Melanocyte of skin (primary cell): ENCODE data around the gene ZNF329. TPM values are rescaled to one million over a fixed set of nuclear protein-coding genes. Genes with fewer than 3 reads are reported as not detected.

Experiments
- total RNA-seq, 2 donors: library from RNA; depleted of rRNA; stranded (reverse); fragments of >200 nt; gene quantifications; 2 replicates each; pipeline ENCODE4 v1.2.3, GENCODE V29; 2012

Gene ZNF329
- 1 to 10 TPM; 8.0 to 8.3 TPM for total RNA-seq

DNA sequence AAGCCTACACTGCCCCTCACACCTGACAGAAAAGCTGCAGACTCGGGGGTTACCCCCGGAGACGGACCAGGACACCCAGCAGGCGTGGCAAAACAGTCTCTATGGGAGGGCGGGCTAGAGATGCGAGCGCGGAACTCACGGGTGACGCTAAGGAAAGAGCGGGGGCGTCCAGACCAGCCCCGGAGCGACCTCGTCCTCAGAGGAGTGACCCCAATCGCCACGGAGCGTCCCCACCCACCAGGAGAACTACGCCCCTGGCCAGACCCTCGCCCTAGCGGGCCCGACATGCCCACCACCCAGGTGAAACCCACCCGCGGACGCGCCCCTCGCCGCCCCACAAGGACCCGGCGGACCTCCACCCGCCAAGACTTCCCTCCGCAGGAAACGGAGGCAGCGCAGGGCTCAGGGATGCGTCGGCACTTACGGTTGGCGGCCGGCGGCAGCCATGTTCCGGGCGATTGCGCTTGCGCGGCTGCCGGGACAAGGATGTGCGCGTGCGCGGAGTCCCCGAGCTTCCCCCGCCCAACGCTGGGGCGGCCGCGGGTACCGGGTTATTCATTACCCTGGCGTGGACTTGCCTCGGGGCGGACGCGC, at the start of gene ZNF329:
TSS of gene ZNF329 (minus strand) at position 462 of the 594 bp plus-strand sequence. CDS start 21,286 bp downstream, outside the sequence.

GRCh38 chr19:58182989-58183816, 32.6 kb upstream of the ZNF329 start, which contains the start of gene ZNF274:
TSS of gene ZNF274 (plus strand) at chr19:58183061. CDS start at chr19:58183966, 905 bp downstream.

GRCh38 chr19:58097781-58098681, 52.6 kb downstream of the ZNF329 start, which contains the start of gene ZSCAN18:
TSS of gene ZSCAN18 (minus strand) at chr19:58098231. CDS start at chr19:58090267, 7,964 bp downstream.

Other genes starting within 250 kb of the ZNF329 start
- 1 to 10 TPM; 8.6 to 9.7 TPM for gene ZNF417, start 234.2 kb downstream of the ZNF329 start, total RNA-seq
- gene ZNF418, start 215.4 kb downstream of the ZNF329 start, total RNA-seq = 1 to 10 TPM; 3.1 to 6.3 TPM
- 1 to 10 TPM; 3.4 to 7.0 TPM for gene ZNF256, start 203.1 kb downstream of the ZNF329 start, total RNA-seq
- gene C19orf18, start 176.3 kb downstream of the ZNF329 start, total RNA-seq = under 1 TPM in 1 of 2 donors, not detected in 1; 0.34 TPM
- gene ZNF606, start 148.0 kb downstream of the ZNF329 start, total RNA-seq = 10 to 100 TPM in 1 of 2 donors, 1 to 10 TPM in 1; 7.7 to 16.5 TPM
- gene ZSCAN1, start 116.8 kb downstream of the ZNF329 start, total RNA-seq = not detected
- gene ZNF135, start 91.5 kb downstream of the ZNF329 start, total RNA-seq = 1 to 10 TPM; 2.7 to 3.4 TPM
- 10 to 100 TPM; 16.0 to 22.7 TPM for gene ZSCAN18, start 52.6 kb downstream of the ZNF329 start, total RNA-seq
- gene ZNF274, start 32.3 kb upstream of the ZNF329 start, total RNA-seq = 10 to 100 TPM; 21.7 to 26.0 TPM
- 10 to 100 TPM; 24.4 to 32.3 TPM for gene ZNF544, start 78.1 kb upstream of the ZNF329 start, total RNA-seq
- gene ZNF8, start 128.2 kb upstream of the ZNF329 start, total RNA-seq = 1 to 10 TPM; 3.8 to 5.3 TPM
- 10 to 100 TPM; 27.5 to 51.3 TPM for gene ERVK3-1, start 154.6 kb upstream of the ZNF329 start, total RNA-seq
- gene ZSCAN22, start 176.2 kb upstream of the ZNF329 start, total RNA-seq = 1 to 10 TPM; 4.1 to 5.0 TPM
- 1 to 10 TPM; 1.7 to 7.0 TPM for gene A1BG, start 202.7 kb upstream of the ZNF329 start, total RNA-seq
- gene ZNF497, start 212.0 kb upstream of the ZNF329 start, total RNA-seq = 1 to 10 TPM in 1 of 2 donors, under 1 TPM in 1; 0.67 to 1.0 TPM
- 1 to 10 TPM; 1.7 to 3.8 TPM for gene ZNF837, start 230.2 kb upstream of the ZNF329 start, total RNA-seq
- 1,000 to 10,000 TPM in 1 of 2 donors, 100 to 1,000 TPM in 1; 673 to 1,376 TPM for gene RPS5, start 236.5 kb upstream of the ZNF329 start, total RNA-seq
- gene RNF225, start 244.9 kb upstream of the ZNF329 start, total RNA-seq = under 1 TPM in 1 of 2 donors, not detected in 1; 0.33 TPM